ENCODE data around the gene SPSB2. TPM values are rescaled to one million over a fixed set of nuclear protein-coding genes. Genes with fewer than 3 reads are reported as not detected.
A peak's percentile ranks its signal among the peaks of the same experiment; 100 is the strongest.
"Not testable (repeated sequence)": the region's sequence is repeated elsewhere in the genome, so short reads cannot be mapped to it uniquely, and the experiment has no call there.

Gene SPSB2
- total RNA-seq, 1 experiment from 2014 or later = 8.1 TPM

DNA sequence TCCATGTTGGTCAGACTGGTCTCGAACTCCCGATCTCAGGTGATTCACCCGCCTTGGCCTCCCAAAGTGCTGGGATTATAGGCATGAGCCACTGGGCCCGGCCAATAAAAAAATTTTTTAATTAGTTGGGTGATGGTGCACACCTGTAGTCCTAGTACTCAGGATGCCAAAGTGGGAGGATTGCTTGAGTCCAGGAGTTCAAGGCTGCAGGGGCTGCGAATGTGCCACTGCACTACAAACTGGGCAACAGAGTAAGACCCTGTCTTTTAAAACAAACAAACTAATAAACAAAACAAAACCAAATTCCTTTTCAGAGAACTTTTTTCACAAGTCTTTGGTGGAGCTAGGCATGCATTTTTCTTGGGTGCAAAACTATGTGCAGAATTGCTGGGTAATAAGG is 10.1 kb upstream of the SPSB2 start:
- H3K4me3 ChIP-seq (ENCODE audit: low read depth, low read length, poor library complexity, severe bottlenecking) = no peak overlapping the region
- no peak overlapping the region for H3K27ac ChIP-seq (ENCODE audit: low read depth, low read length, poor library complexity, severe bottlenecking)
- H3K36me3 ChIP-seq (ENCODE audit: insufficient read depth, low read length, poor library complexity, severe bottlenecking) = no peaks in the 10 kb centered on the region
- TF ChIP-seq CTCF (conservative IDR thresholded peaks at IDR 0.05; ENCODE audit: low read depth, low read length) (no peak), EZH2 (IDR thresholded peaks at IDR 0.05; ENCODE audit: borderline replicate concordance, low read depth, low read length, poor library complexity, severe bottlenecking) (no peak)
- BruUV-seq (replicated peaks) = no TSS peak
- no peaks in the 10 kb centered on the region for H3K9me3 ChIP-seq (ENCODE audit: low read depth, low read length, poor library complexity, severe bottlenecking)
- POLR2A ChIA-PET (ENCODE audit: low non-redundant PET) = no interaction called here
- intact Hi-C loops (cut with micrococcal nuclease; ENCODE audit: unreplicated experiment) = loop anchor here (5.0 kb wide), 1 partner anchor 849 kb away; no protein-coding TSS in a partner anchor
- H3K4me1 ChIP-seq (ENCODE audit: insufficient read depth, low read length, poor library complexity, severe bottlenecking) = no peaks in the 10 kb centered on the region
- no peak for DNase-seq (ENCODE audit: low spot score)
- CTCF ChIA-PET = interaction anchor here (2.3 kb wide), 1 partner anchor 11 kb away, joined by 10 read pairs; the partner anchor contains the start of gene SPSB2
- H3K27me3 ChIP-seq (replicated peaks; ENCODE audit: insufficient read depth, low read depth, low read length, poor library complexity) = no peaks in the 10 kb centered on the region

DNA sequence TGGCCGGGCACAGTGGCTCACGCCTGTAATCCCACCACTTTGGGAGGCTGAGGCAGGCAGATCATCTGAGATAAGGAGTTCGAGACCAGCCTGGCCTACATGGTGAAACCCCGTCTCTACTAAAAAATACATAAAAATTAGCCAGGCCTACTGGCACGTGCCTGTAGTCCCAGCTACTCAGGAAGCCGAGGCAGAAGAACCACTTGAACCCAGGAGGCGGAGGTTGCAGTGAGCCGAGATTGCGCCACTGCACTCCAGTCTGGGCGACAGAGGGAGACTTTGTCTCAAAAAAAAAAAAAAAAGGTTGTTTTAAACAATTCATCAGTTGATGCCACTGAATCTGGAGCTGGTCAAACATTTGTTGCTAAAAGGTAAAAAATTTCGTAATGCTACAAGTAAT is 6.7 kb upstream of the SPSB2 start:
- H3K27ac ChIP-seq (ENCODE audit: low read depth, low read length, poor library complexity, severe bottlenecking); H3K27me3 ChIP-seq (replicated peaks; ENCODE audit: insufficient read depth, low read depth, low read length, poor library complexity); BruUV-seq (replicated peaks); H3K4me1 ChIP-seq (ENCODE audit: insufficient read depth, low read length, poor library complexity, severe bottlenecking); H3K4me3 ChIP-seq (ENCODE audit: low read depth, low read length, poor library complexity, severe bottlenecking); H3K9me3 ChIP-seq (ENCODE audit: low read depth, low read length, poor library complexity, severe bottlenecking); POLR2A ChIA-PET (ENCODE audit: low non-redundant PET); CTCF ChIA-PET; DNase-seq (ENCODE audit: low spot score); H3K36me3 ChIP-seq (ENCODE audit: insufficient read depth, low read length, poor library complexity, severe bottlenecking): not testable (repeated sequence)
- intact Hi-C loops (cut with micrococcal nuclease; ENCODE audit: unreplicated experiment) = loop anchor here (5.0 kb wide), 1 partner anchor 852 kb away; no protein-coding TSS in a partner anchor

- POLR2A ChIA-PET (ENCODE audit: low non-redundant PET); DNase-seq (ENCODE audit: low spot score); H3K27me3 ChIP-seq (replicated peaks; ENCODE audit: insufficient read depth, low read depth, low read length, poor library complexity); H3K9me3 ChIP-seq (ENCODE audit: low read depth, low read length, poor library complexity, severe bottlenecking); BruUV-seq (replicated peaks): not testable (repeated sequence)
- CTCF ChIA-PET = interaction anchor here (1.2 kb wide), 1 partner anchor 64 kb away, joined by 4 read pairs; no protein-coding TSS in a partner anchor
- Histone ChIP-seq H3K36me3 (ENCODE audit: insufficient read depth, low read length, poor library complexity, severe bottlenecking) (peaks cover 26% of the 10 kb centered on the region), H3K27ac (ENCODE audit: low read depth, low read length, poor library complexity, severe bottlenecking) (peak overlapping the region; percentile 74), H3K4me1 (ENCODE audit: insufficient read depth, low read length, poor library complexity, severe bottlenecking) (peaks cover 15% of the 10 kb centered on the region), H3K4me3 (ENCODE audit: low read depth, low read length, poor library complexity, severe bottlenecking) (peak overlapping the region; percentile 75)
- intact Hi-C loops (cut with micrococcal nuclease; ENCODE audit: unreplicated experiment) = loop anchor here (5.0 kb wide), 2 partner anchors 63 to 238 kb away; no protein-coding TSS in a partner anchor
Observed at GRCh38 chr12:6874015-6874368, 889 bp upstream of the SPSB2 start.

- Histone ChIP-seq H3K9me3 (ENCODE audit: low read depth, low read length, poor library complexity, severe bottlenecking) (no peaks in the 10 kb centered on the region), H3K4me1 (ENCODE audit: insufficient read depth, low read length, poor library complexity, severe bottlenecking) (peaks cover 23% of the 10 kb centered on the region), H3K4me3 (ENCODE audit: low read depth, low read length, poor library complexity, severe bottlenecking) (peak overlapping the region; percentile 75), H3K27ac (ENCODE audit: low read depth, low read length, poor library complexity, severe bottlenecking) (peak overlapping the region; percentile 74), H3K27me3 (replicated peaks; ENCODE audit: insufficient read depth, low read depth, low read length, poor library complexity) (no peaks in the 10 kb centered on the region), H3K36me3 (ENCODE audit: insufficient read depth, low read length, poor library complexity, severe bottlenecking) (peaks cover 34% of the 10 kb centered on the region)
- intact Hi-C loops (cut with micrococcal nuclease; ENCODE audit: unreplicated experiment) = loop anchor here (2.0 to 5.0 kb wide), 4 partner anchors 18 to 240 kb away; partner anchors contain the start of gene LRRC23
- TSS peak; percentile 66 for BruUV-seq (replicated peaks)
- POLR2A ChIA-PET (ENCODE audit: low non-redundant PET) = interaction anchor here (0.5 to 0.7 kb wide), 4 partner anchors 19 to 236 kb away, joined by 3 to 10 read pairs (median 3); partner anchors contain the start of gene ZNF384
- peak; percentile 97 for TF ChIP-seq CTCF (conservative IDR thresholded peaks at IDR 0.05; ENCODE audit: low read depth, low read length)
- no peak for TF ChIP-seq EZH2 (IDR thresholded peaks at IDR 0.05; ENCODE audit: borderline replicate concordance, low read depth, low read length, poor library complexity, severe bottlenecking)
- peak; percentile 90 for DNase-seq (ENCODE audit: low spot score)
- CTCF ChIA-PET = interaction anchor here (0.6 to 2.3 kb wide), 12 partner anchors 10 to 118 kb away, joined by 3 to 13 read pairs (median 4); partner anchors contain the start of genes CDCA3, ENO2 and USP5
Observed at GRCh38 chr12:6872073-6873048, 742 bp downstream of the SPSB2 start.
